CD14-positive monocyte (primary cell): ENCODE measurements around the gene KIF1B. TPM values are rescaled to one million over a fixed set of nuclear protein-coding genes. Genes with fewer than 3 reads are reported as not detected.
"Not testable (repeated sequence)": the region's sequence is repeated elsewhere in the genome, so short reads cannot be mapped to it uniquely, and the experiment has no call there.

Source experiments
- DNase-seq, 3 donors: peaks; one replicate each; pipeline ENCODE4 v3.0.0-alpha.2; 2011 to 2022
- H2AFZ ChIP-seq: 2 replicates; pipeline ENCODE4 v1.6.0; 2012; ENCODE audit warnings: mild to moderate bottlenecking, low read depth, low read length, inconsistent platforms; ENCODE audit not compliant: insufficient read depth, poor library complexity, severe bottlenecking
- H3K27ac ChIP-seq, 2 donors: 1 replicate in 1 of 2; 2 replicates in 1 of 2; pipeline ENCODE4 v1.5.1; 2012 to 2013; ENCODE audit warnings: low read length in 2 of 2, control low read depth in 1 of 2, inconsistent platforms in 1 of 2, low read depth in 1 of 2, mild to moderate bottlenecking in 1 of 2
- H3K27me3 ChIP-seq, 2 donors: one replicate each; pipeline versions ENCODE4 v1.6.0 to v1.6.1; 2011 to 2013; ENCODE audit warnings: low read length in 2 of 2; ENCODE audit not compliant: control insufficient read depth in 2 of 2, insufficient read depth in 2 of 2
- H3K36me3 ChIP-seq, 2 donors: replicated peaks in 1 of 2; 1 replicate in 1 of 2; 2 replicates in 1 of 2; pipeline versions ENCODE4 v1.5.1 to v1.6.1; 2012 to 2013; ENCODE audit warnings: low read length in 2 of 2, control low read depth in 1 of 2, inconsistent platforms in 1 of 2, mild to moderate bottlenecking in 1 of 2; ENCODE audit not compliant: insufficient read depth in 2 of 2, control insufficient read depth in 1 of 2
- H3K4me1 ChIP-seq, 2 donors: 1 replicate in 1 of 2; 2 replicates in 1 of 2; pipeline versions ENCODE4 v1.5.1 to v1.6.1; 2012 to 2013; ENCODE audit warnings: low read length in 2 of 2, control low read depth in 1 of 2, inconsistent platforms in 1 of 2, mild to moderate bottlenecking in 1 of 2, moderate library complexity in 1 of 2; ENCODE audit not compliant: insufficient read depth in 2 of 2, control insufficient read depth in 1 of 2
- H3K4me2 ChIP-seq: replicated peaks from 2 replicates; pipeline ENCODE3; 2012; ENCODE audit warnings: low read length, moderate library complexity, mild to moderate bottlenecking; ENCODE audit not compliant: poor library complexity, severe bottlenecking; ENCODE audit errors: extremely low read depth
- H3K4me3 ChIP-seq, 3 experiments: fragments of 200-600 bp in 1 of 3; sonication (generic) in 1 of 3; replicated peaks in 1 of 3; 1 replicate in 2 of 3; 2 replicates in 1 of 3; pipeline ENCODE4 v1.5.1; 2011 to 2013; ENCODE audit warnings: low read length in 3 of 3, mild to moderate bottlenecking in 3 of 3, control low read depth in 2 of 3, low read depth in 2 of 3, inconsistent platforms in 1 of 3, moderate library complexity in 1 of 3
- H3K79me2 ChIP-seq: 2 replicates; pipeline ENCODE4 v1.6.0; 2012; ENCODE audit warnings: mild to moderate bottlenecking, control low read depth, inconsistent platforms, low read length, moderate library complexity; ENCODE audit not compliant: insufficient read depth
- H3K9ac ChIP-seq: 2 replicates; pipeline ENCODE4 v1.6.0; 2017; ENCODE audit warnings: low read length, mild to moderate bottlenecking; ENCODE audit not compliant: insufficient read depth, poor library complexity, severe bottlenecking
- H3K9me3 ChIP-seq, 2 donors: replicated peaks in 1 of 2; 1 replicate in 1 of 2; 2 replicates in 1 of 2; pipeline versions ENCODE4 v1.5.1 to v1.6.1; 2012 to 2013; ENCODE audit warnings: low read length in 2 of 2, control low read depth in 1 of 2; ENCODE audit not compliant: control insufficient read depth in 1 of 2, insufficient read depth in 1 of 2
- H4K20me1 ChIP-seq: 2 replicates; pipeline ENCODE4 v1.6.0; 2012; ENCODE audit warnings: mild to moderate bottlenecking, low read length, control low read depth, moderate library complexity; ENCODE audit not compliant: insufficient read depth
- H3K27ac Mint-ChIP-seq, 7 donors: one replicate each; pipeline ENCODE4 v1.8.0; 2020; ENCODE audit warnings: mild to moderate bottlenecking in 7 of 7, mixed read lengths in 7 of 7, moderate library complexity in 6 of 7, inconsistent platforms in 2 of 7
- H3K27me3 Mint-ChIP-seq, 3 donors: one replicate each; pipeline ENCODE4 v1.8.0; 2021 to 2022; ENCODE audit warnings: low read depth in 3 of 3, mild to moderate bottlenecking in 3 of 3, mixed read lengths in 3 of 3, moderate library complexity in 3 of 3, inconsistent platforms in 1 of 3
- H3K36me3 Mint-ChIP-seq, 2 donors: one replicate each; pipeline ENCODE4 v1.8.0; 2020; ENCODE audit warnings: mixed read lengths in 2 of 2, inconsistent platforms in 1 of 2, mild to moderate bottlenecking in 1 of 2
- H3K4me1 Mint-ChIP-seq: one replicate; pipeline ENCODE4 v1.8.0; 2020; ENCODE audit warnings: mild to moderate bottlenecking, mixed read lengths
- H3K4me3 Mint-ChIP-seq, 2 donors: one replicate each; pipeline ENCODE4 v1.8.0; 2020; ENCODE audit warnings: mild to moderate bottlenecking in 2 of 2, mixed read lengths in 2 of 2, moderate library complexity in 1 of 2
- H3K9me3 Mint-ChIP-seq, 7 donors: one replicate each; pipeline ENCODE4 v1.8.0; 2020 to 2022; ENCODE audit warnings: mixed read lengths in 7 of 7, mild to moderate bottlenecking in 6 of 7, moderate library complexity in 6 of 7, inconsistent platforms in 2 of 7
- WGBS: methylation state at CpG from one replicate; pipeline ENCODE4 v1.1.5; 2013; ENCODE audit warnings: missing lambda C conversion rate; ENCODE audit not compliant: insufficient coverage; 5-methylcytosine and 5-hydroxymethylcytosine counted together
- intact Hi-C, 2 donors: fragments of 100-400 bp; cut with micrococcal nuclease; formaldehyde crosslinking; loops; one replicate each; pipeline versions ENCODE4 v1.15.0 to v1.15.1; 2023
- polyA plus RNA-seq, 3 donors: library from polyadenylated mRNA; depleted of rRNA in 1 of 3; unstranded in 2 of 3; stranded (reverse) in 1 of 3; fragments of 300-500 nt in 2 of 3; fragments of >200 nt in 1 of 3; fragmentation: Illumina TruSeq in 2 of 3; gene quantifications; 1 replicate in 2 of 3; 2 replicates in 1 of 3; pipeline ENCODE4 v1.2.3, GENCODE V29; 2012 to 2021
- TF ChIP-seq, protein P1 (sequence below): fragments of 200-600 bp; IDR thresholded peaks from one replicate; pipeline ENCODE4 v1.8.0; 2022; ENCODE audit warnings: antibody characterized with exemption, mild to moderate bottlenecking

Gene KIF1B
- polyA plus RNA-seq, 3 donors, result 3.0 to 7.0 (median 3.3) TPM

DNA sequence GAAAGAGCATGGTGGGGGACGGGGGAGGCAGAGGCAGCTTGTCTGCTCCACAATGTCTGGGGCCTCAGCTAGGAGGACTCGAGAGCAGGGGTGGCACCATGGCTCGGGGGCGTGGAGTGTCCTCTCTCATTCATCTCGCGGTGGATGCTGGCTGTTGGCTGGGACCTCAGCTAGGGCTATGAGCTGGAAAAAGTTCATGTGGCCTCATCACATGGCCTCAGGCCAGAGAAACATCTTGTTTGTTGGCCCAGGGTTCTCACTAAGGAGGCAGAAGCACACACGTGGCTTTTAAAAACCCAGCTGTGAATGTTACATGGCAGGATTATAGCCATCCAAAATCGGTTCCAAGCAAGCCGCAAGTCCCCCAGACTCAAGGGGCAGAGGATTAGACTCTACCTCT lies 213.7 kb downstream of the KIF1B start:
- H4K20me1 ChIP-seq, result no peaks in the 10 kb centered on the region
- DNase-seq, result no peak
- Mint-ChIP-seq H3K9me3 (peaks cover 0 to 5% (median 0%) of the 10 kb centered on the region in 7 donors), H3K27me3 (peaks cover 0 to 2% (median 1%) of the 10 kb centered on the region in 3 donors), H3K4me3 (no peak overlapping the region), H3K36me3 (peaks cover 53 to 55% of the 10 kb centered on the region in 2 donors), H3K27ac (peak overlapping the region in 3 of 7 donors; percentile 60 to 82 (median 74)), H3K4me1 (peaks cover 19% of the 10 kb centered on the region)
- no peak overlapping the region for H3K27ac ChIP-seq
- H3K79me2 ChIP-seq, result no peaks in the 10 kb centered on the region
- 84% methylated on average over 6 of the region's 9 CpGs for WGBS
- H3K27me3 ChIP-seq, result no peaks in the 10 kb centered on the region
- no peak overlapping the region for H3K9ac ChIP-seq
- no peaks in the 10 kb centered on the region for H3K9me3 ChIP-seq
- H2AFZ ChIP-seq, result no peak overlapping the region
- no peak overlapping the region for H3K4me3 ChIP-seq
- H3K4me2 ChIP-seq, result no peak overlapping the region
- TF ChIP-seq, protein P1, sequence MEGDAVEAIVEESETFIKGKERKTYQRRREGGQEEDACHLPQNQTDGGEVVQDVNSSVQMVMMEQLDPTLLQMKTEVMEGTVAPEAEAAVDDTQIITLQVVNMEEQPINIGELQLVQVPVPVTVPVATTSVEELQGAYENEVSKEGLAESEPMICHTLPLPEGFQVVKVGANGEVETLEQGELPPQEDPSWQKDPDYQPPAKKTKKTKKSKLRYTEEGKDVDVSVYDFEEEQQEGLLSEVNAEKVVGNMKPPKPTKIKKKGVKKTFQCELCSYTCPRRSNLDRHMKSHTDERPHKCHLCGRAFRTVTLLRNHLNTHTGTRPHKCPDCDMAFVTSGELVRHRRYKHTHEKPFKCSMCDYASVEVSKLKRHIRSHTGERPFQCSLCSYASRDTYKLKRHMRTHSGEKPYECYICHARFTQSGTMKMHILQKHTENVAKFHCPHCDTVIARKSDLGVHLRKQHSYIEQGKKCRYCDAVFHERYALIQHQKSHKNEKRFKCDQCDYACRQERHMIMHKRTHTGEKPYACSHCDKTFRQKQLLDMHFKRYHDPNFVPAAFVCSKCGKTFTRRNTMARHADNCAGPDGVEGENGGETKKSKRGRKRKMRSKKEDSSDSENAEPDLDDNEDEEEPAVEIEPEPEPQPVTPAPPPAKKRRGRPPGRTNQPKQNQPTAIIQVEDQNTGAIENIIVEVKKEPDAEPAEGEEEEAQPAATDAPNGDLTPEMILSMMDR, result no peak
- intact Hi-C loops, result no loop called here
- peaks cover 31 to 43% of the 10 kb centered on the region in 2 donors for H3K36me3 ChIP-seq
- peaks cover 9 to 18% of the 10 kb centered on the region in 2 donors for H3K4me1 ChIP-seq

DNA sequence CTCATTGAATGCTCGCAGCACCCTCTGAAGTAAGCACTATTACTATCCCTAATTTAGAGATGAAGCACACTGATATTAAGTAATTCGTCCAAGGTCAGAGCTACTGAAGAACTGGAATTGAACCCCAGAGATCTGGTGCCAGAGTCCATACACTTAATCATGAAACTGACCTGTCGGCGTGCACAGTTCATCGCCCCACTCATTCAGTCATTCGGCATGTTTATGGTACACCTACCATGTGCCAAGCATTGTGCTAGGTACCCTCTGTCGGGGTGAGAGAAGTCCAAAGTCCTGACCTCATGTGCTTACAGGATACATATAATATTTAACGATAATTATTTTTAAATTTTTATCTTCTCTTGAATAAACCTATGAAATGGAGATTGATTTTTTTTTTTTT lies 214.3 kb downstream of the KIF1B start:
- Mint-ChIP-seq H3K4me3 (no peak overlapping the region), H3K27ac (no peak overlapping the region), H3K9me3 (peaks cover 0 to 5% (median 0%) of the 10 kb centered on the region in 7 donors), H3K27me3 (peaks cover 0 to 2% (median 1%) of the 10 kb centered on the region in 3 donors), H3K36me3 (peaks cover 47 to 49% of the 10 kb centered on the region in 2 donors), H3K4me1 (peaks cover 20% of the 10 kb centered on the region)
- no peak for DNase-seq
- WGBS, result 100% methylated on average over 4 of the region's 8 CpGs
- Histone ChIP-seq H3K27me3 (no peaks in the 10 kb centered on the region), H3K36me3 (peaks cover 25 to 37% of the 10 kb centered on the region in 2 donors), H4K20me1 (no peaks in the 10 kb centered on the region), H3K79me2 (no peaks in the 10 kb centered on the region), H3K4me1 (peaks cover 13 to 21% of the 10 kb centered on the region in 2 donors), H3K4me3 (no peak overlapping the region), H2AFZ (no peak overlapping the region), H3K9me3 (no peaks in the 10 kb centered on the region), H3K9ac (no peak overlapping the region), H3K4me2 (no peak overlapping the region), H3K27ac (no peak overlapping the region)
- TF ChIP-seq, protein P1, result no peak
- intact Hi-C loops, result no loop called here

DNA sequence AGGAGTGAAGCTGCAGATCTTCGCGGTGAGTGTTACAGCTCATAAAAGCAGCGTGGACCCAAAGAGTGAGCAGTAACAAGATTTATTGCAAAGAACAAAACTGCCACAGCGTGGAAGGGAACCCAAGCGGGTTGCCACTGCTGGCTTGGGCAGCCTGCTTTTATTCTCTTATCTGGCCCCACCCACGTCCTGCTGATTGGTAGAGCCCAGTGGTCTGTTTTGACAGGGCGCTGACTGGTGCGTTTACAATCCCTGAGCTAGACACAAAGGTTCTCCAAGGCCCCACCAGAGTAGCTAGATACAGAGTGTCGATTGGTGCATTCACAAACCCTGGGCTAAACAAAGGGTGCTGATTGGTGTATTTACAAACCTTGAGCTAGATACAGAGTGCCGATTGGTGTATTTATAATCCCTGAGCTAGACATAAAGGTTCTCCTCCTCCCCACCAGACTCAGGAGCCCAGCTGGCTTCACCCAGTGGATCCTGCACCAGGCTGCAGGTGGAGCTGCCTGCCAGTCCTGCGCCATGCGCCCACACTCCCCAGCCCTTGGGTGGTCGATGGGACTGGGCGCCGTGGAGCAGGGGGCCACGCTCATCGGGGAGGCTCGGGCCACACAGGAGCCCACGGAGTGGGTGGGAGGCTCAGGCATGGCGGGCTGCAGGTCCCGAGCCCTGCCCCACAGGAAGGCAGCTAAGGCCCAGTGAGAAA lies 215.6 kb downstream of the KIF1B start:
- H3K4me2 ChIP-seq, H3K79me2 ChIP-seq, H2AFZ ChIP-seq, H3K9me3 ChIP-seq, DNase-seq, H3K27me3 ChIP-seq, H3K4me3 ChIP-seq, H4K20me1 ChIP-seq, H3K9me3 Mint-ChIP-seq, H3K9ac ChIP-seq, H3K27me3 Mint-ChIP-seq, intact Hi-C loops, H3K27ac ChIP-seq: not testable (repeated sequence)
- H3K4me3 Mint-ChIP-seq, result peak overlapping the region; percentile 66 to 77
- H3K4me1 ChIP-seq, result peaks cover 21 to 34% of the 10 kb centered on the region in 2 donors
- H3K27ac Mint-ChIP-seq, result peak overlapping the region in 4 of 7 donors; percentile 54 to 88 (median 64)
- H3K36me3 Mint-ChIP-seq, result peaks cover 34 to 35% of the 10 kb centered on the region in 2 donors
- 78% methylated on average over 6 of the region's 21 CpGs for WGBS
- H3K4me1 Mint-ChIP-seq, result peaks cover 28% of the 10 kb centered on the region
- H3K36me3 ChIP-seq, result peaks cover 13 to 24% of the 10 kb centered on the region in 2 donors
